Measurements from ENCODE around the gene LNP1.
"Not testable (repeated sequence)": the region's sequence is repeated elsewhere in the genome, so short reads cannot be mapped to it uniquely, and the experiment has no call there.

The LNP1 gene, protein sequence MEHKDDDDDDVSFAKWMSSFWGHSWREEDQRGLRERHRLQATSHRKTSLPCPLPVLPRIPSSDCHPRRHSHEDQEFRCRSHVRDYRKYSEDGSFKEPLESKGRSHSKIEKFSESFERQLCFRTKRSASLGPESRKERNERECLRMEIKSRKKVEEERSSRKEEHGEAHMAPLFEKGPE

GRCh38 chr3:100400780-100401673, at the start of gene LNP1, which contains the start of gene TOMM70:
TSS of gene LNP1 (plus strand) at chr3:100401539. CDS start at chr3:100429730, 28,191 bp downstream.
TSS of gene TOMM70 (minus strand) at chr3:100401089. CDS start at chr3:100400949, 140 bp downstream.
- peak; percentile 97 for DNase-seq (ENCODE audit: low spot score)

DNA sequence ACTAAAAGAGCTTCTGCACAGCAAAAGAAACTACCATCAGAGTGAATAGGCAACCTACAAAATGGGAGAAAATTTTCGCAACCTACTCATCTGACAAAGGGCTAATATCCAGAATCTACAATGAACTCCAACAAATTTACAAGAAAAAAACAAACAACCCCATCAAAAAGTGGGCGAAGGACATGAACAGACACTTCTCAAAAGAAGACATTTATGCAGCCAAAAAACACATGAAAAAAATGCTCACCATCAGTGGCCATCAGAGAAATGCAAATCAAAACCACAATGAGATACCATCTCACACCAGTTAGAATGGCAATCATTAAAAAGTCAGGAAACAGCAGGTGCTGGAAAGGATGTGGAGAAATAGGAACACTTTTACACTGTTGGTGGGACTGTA, 49.6 kb upstream of the LNP1 start:
- DNase-seq (ENCODE audit: low spot score) = not testable (repeated sequence)

GRCh38 chr3:100352296-100353231, 48.8 kb upstream of the LNP1 start:
- DNase-seq (ENCODE audit: low spot score) = no peak

DNA sequence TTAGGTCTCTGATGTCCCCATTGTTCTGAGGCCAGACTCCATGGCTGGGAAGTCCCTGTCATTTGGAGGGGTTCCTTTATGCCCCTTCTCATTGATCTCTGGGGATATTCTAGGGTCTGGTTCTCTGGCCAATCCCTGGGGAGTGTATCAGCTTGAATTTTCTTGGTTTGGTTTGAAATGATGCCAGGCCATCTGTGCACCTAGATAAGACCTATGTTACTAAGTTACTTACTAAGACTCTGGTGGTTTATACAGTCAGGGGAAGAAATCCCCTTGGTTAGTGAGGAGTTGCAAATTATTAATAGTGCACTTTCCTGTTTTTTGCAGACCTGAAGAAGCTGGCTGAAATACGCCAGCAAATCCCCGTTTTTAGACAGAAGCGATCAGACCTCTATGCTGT, 46.5 kb upstream of the LNP1 start:
- DNase-seq (ENCODE audit: low spot score) = no peak

GRCh38 chr3:100358413-100358812, 42.9 kb upstream of the LNP1 start:
- no peak for DNase-seq (ENCODE audit: low spot score)

GRCh38 chr3:100359035-100359434, 42.3 kb upstream of the LNP1 start:
- no peak for DNase-seq (ENCODE audit: low spot score)

GRCh38 chr3:100360757-100361496, 40.4 kb upstream of the LNP1 start:
- no peak for DNase-seq (ENCODE audit: low spot score)

DNA sequence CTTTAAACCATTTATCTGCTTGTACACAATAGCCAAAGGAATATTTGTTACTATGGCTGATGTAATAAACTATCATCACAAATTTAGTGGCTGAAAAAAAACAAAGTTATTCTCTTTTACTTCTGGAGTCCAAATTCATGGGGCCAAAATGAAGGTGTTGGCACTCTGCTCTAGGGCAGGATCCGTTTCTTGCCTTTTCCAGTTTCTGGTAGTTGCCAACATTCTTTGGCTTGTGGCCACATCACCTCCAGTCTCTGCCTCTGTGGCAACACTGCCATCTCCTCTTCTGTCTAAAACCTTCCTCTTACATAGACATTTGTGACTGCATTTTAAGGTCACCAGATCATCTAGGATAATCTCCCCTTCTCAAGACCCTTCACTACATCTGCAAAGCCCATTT, 39.4 kb upstream of the LNP1 start:
- DNase-seq (ENCODE audit: low spot score) = no peak

DNA sequence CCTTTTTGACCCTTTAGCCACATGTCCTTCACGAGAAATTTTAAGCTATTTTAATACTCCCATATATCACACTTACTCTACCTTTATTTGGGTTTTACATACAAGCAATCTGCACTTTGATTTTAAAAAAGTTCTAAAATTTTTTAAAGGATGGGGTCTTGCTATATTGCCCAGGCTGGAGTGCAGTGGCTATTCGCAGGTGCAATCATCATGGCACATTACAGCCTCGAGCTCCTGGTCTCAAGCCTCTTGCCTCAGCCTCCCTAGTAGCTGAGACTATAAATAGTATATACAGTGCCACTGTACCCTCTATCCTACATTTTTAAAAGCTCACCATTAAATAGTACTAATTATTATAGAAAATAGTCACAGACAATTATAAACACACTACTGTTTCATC, 36.9 kb upstream of the LNP1 start:
- DNase-seq (ENCODE audit: low spot score) = no peak

GRCh38 chr3:100366424-100366823, 34.9 kb upstream of the LNP1 start:
- no peak for DNase-seq (ENCODE audit: low spot score)

GRCh38 chr3:100368441-100368840, 32.9 kb upstream of the LNP1 start:
- no peak for DNase-seq (ENCODE audit: low spot score)

GRCh38 chr3:100370756-100371155, 30.6 kb upstream of the LNP1 start:
- DNase-seq (ENCODE audit: low spot score) = no peak

GRCh38 chr3:100374521-100374920, 26.8 kb upstream of the LNP1 start:
- DNase-seq (ENCODE audit: low spot score) = no peak

DNA sequence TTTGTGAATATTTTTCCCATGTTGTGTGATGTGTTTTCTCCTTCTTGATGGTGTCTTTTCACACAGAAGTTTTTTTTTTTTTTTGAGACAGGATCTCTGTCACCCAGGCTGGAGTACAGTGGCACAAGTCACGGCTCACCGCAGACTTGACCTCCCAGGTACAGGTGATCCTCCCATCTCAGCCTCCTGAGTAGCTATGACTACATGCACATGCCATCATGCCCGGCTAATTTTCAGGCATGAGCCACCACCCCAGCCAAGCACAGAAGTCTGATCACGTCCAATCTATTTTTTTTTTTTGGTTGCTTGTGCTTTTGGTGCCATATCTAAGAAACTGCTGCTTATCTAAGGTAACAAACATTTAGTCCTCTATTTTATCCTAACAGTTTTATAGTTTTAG, 25.0 kb upstream of the LNP1 start:
- DNase-seq (ENCODE audit: low spot score) = no peak

GRCh38 chr3:100384733-100385525, 16.4 kb upstream of the LNP1 start:
- no peak for DNase-seq (ENCODE audit: low spot score)

DNA sequence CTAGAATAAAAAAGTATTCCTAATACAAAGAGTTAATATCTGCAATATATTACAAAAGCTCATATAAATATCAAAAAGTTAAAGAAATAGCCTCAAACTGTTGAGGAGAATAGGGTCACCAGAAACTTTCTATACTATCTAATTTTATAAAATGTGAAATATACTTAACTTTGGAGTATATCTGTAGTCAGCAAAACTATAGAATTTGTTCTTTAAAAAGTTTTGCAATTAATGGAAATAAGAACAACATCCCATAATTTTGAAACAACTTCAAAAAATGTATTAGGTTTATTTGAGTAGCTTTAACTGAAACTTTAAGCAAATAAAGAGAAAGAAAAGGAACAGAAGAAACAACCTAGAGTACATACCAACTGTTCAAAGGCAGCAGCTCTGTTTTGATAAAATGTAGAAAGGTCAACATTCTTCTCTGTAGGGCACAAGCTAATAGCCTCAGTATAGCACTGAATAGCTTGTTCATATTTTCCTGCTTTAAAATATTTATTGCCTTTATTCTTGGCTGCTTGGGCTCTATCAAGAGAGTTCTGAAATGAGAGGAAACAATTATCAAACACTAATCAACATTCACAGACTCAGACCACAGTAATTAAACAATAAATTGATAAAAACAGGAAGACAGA, 14.8 kb upstream of the LNP1 start:
- no peak for DNase-seq (ENCODE audit: low spot score)

DNA sequence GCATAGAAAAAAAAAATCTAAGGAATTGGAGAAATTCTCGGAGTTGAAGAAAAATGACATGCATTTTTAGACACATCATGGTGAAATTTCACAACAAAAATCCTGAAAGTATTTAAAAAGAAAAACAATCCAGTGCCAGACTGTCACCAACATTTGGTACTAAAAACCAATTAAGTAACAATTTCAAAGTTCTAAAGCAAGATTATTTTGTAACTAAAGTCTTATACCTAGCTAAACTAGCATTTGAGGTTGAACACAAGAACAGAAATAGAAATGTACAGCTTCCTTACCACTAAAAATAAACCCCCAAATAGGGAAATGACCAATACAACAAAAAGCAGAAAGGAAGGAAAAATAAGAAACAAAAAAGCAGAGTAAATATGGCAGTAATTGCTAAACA, 12.3 kb upstream of the LNP1 start:
- no peak for DNase-seq (ENCODE audit: low spot score)

- peak; percentile 35 for DNase-seq (ENCODE audit: low spot score)
Observed at GRCh38 chr3:100395679-100396431, 5.5 kb upstream of the LNP1 start.

DNA sequence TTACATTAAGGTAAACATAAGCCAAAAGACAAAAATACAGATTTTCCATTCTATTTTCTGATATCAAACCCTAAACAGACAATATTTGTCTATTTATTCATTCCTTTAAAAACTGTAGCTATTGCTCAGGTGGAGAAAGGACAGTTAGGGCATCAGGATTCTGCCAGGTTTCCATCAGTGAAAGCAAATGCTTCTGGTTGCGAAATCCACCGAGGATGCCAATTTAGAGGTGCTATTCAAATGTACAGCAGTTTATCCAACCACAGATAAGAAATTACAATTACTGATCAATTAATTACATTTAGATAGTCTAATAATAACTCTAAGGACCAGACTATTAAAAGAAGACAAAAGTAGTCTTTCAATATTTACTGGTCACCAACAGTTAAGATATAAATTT, 4.4 kb upstream of the LNP1 start:
- DNase-seq (ENCODE audit: low spot score) = no peak
